Heart right ventricle (tissue), 16 donors: ENCODE results near the gene CCDC85B. TPM values are rescaled to one million over a fixed set of nuclear protein-coding genes. Genes with fewer than 3 reads are reported as not detected.
A peak's percentile ranks its signal among the peaks of the same experiment; 100 is the strongest.

ENCODE experiments used
- ATAC-seq, 8 donors: fragments of 200-7000 bp; cut with Tn5 transposase; one replicate each; pipeline ENCODE4 v1.9.1; 2020; ENCODE audit warnings: mild to moderate bottlenecking in 8 of 8, moderate library complexity in 8 of 8, moderate number of reproducible peaks in 1 of 8
- DNase-seq, 2 donors: peaks; one replicate each; pipeline ENCODE4 v3.0.0-alpha.2; 2020
- H3K27ac ChIP-seq, 10 donors: fragments of 200-600 bp; sonication (generic) in 2 of 10; one replicate each; pipeline versions ENCODE4 v1.5.0 to v1.8.0; 2020 to 2022; ENCODE audit warnings: mild to moderate bottlenecking in 3 of 10
- H3K27me3 ChIP-seq, 7 donors: fragments of 200-600 bp; one replicate each; pipeline ENCODE4 v1.8.0; 2021 to 2022; ENCODE audit warnings: mild to moderate bottlenecking in 2 of 7
- H3K36me3 ChIP-seq, 9 donors: fragments of 200-600 bp; sonication (generic) in 1 of 9; one replicate each; pipeline versions ENCODE4 v1.5.0 to v1.8.0; 2020 to 2022; ENCODE audit warnings: mild to moderate bottlenecking in 2 of 9
- H3K4me1 ChIP-seq, 9 donors: fragments of 200-600 bp; sonication (generic) in 1 of 9; one replicate each; pipeline versions ENCODE4 v1.5.0 to v1.8.0; 2020 to 2022; ENCODE audit warnings: mild to moderate bottlenecking in 4 of 9
- H3K4me3 ChIP-seq, 10 donors: fragments of 200-600 bp; sonication (generic) in 2 of 10; one replicate each; pipeline versions ENCODE4 v1.5.0 to v1.8.0; 2020 to 2022; ENCODE audit warnings: mild to moderate bottlenecking in 7 of 10, moderate library complexity in 2 of 10
- H3K9me3 ChIP-seq, 11 donors: fragments of 200-600 bp in 10 of 11; sonication (generic) in 2 of 11; one replicate each; pipeline versions ENCODE4 v1.5.0 to v1.8.0; 2013 to 2022; ENCODE audit warnings: mild to moderate bottlenecking in 2 of 11, control low read depth in 1 of 11, moderate library complexity in 1 of 11
- WGBS, 2 donors: extraction: QIAGEN DNeasy Blood & Tissue Kit; methylation state at CpG; one replicate each; pipeline ENCODE4 v1.1.7; 2013; ENCODE audit warnings: inconsistent platforms in 1 of 2; 5-methylcytosine and 5-hydroxymethylcytosine counted together
- intact Hi-C, 10 donors: fragments of 100-400 bp; cut with DNase I; formaldehyde crosslinking; loops; one replicate each; pipeline versions ENCODE4 v1.11.1 to v1.14.2; 2022
- polyA plus RNA-seq, 2 donors: library from polyadenylated mRNA; stranded (reverse); fragments of 200-250 nt; gene quantifications; one replicate each; pipeline ENCODE4 v1.2.3, GENCODE V29; 2013
- total RNA-seq, 10 donors: library from RNA; stranded (reverse); fragmentation: NEBNext Ultra II Directional in 3 of 10; extraction: Animal tissue kit (Norgen Biotek cat#: 25700) in 3 of 10; gene quantifications; one replicate each; pipeline versions ENCODE4 v1.2.1 to v1.2.4, GENCODE V29; 2021 to 2023
- TF ChIP-seq, protein P1 (sequence below), 9 donors: fragments of 200-600 bp; sonication (generic) in 2 of 9; IDR thresholded peaks; one replicate each; pipeline versions ENCODE4 v1.5.0 to v1.8.0; 2021 to 2022; ENCODE audit warnings: antibody characterized with exemption in 9 of 9, mild to moderate bottlenecking in 5 of 9, moderate library complexity in 1 of 9
- donor health status: Arrhythmogenic right ventricular cardiomyopathy.
- donor health status: ischemic (EF 13 %, LVEDD 7.1; RV severe dilation, severe dysfunction).
- donor health status: healthy with polysubstance abuse.
- donor health status: DM: no; HTN: yes; CAD: no.
- donor health status: DM: no; HTN: no; CAD: no.
- donor health status: ischemic (EF 25% LVEDD 6.9; RV normal size, moderate dysfunction).
- donor health status: ischemic (EF 25% LVEDD 5.7; RV mildly dilated, moderate dysfunction).
- donor health status: healthy.
- donor health status: DM: yes; HTN: yes; CAD: no.
- donor health status: Ischemic cardiomyopathy.
- donor health status: ischemic (EF 35%, LVEDD 5.7; RV mildly dilated, moderate dysfunction).
- donor health status: nonischemic (EF 11% LVEDD 7.7; RV severe dilation, severe dysfunction).
- donor health status: DM: yes; HTN: yes; CAD: no.
- donor health status: PGD.
- donor health status: ischemic (EF 29% LVEDD 5.4; RV normal size, mild dysfunction).
- donor health status: nonischemic (EF 23%, LVEDD 6.1; RV moderate dilation, normal function).

The CCDC85B gene
- total and polyA plus RNA-seq, 12 donors: 22.1 to 69.4 (median 35.4) TPM

DNA sequence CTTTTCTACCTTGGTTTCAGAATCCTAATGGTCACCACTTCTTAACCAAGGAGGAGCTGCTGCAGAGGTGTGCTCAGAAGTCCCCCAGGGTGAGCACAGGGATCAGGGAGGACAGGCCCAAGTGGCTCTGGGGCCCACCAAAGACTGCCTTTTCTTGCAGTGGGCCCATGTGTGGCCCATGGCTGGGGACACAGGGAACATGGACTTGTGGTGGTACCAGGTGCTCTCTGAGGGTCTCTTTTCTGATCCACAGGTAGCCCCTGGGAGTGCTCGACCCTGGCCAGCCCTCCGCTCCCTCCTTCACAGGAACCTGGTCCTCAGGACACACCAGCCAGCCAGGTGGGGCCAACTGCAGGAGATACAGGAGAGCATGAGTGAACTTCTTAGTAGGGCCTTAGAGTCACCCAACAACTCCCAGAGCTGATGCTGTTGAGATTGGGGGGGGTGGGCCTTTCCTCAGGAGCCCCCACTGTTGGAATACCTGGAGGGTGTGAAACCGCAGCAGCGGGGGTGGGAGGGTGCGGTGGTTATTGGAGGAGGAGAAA is 28.2 kb upstream of the CCDC85B start:
- Histone ChIP-seq H3K4me3 (no peak overlapping the region), H3K36me3 (peaks cover 0 to 60% (median 46%) of the 10 kb centered on the region in 9 donors), H3K27ac (peak overlapping the region in 3 of 10 donors; percentile 10 to 99 (median 98)), H3K4me1 (peaks cover 5 to 38% (median 32%) of the 10 kb centered on the region in 9 donors), H3K9me3 (no peaks in the 10 kb centered on the region), H3K27me3 (no peaks in the 10 kb centered on the region)
- 74 to 84% methylated on average over 5 of the region's 5 CpGs for WGBS, 2 donors
- intact Hi-C loops: no loop called here
- peak in 1 of 2 donors; percentile 5 for DNase-seq
- no peak for ATAC-seq
- TF ChIP-seq, protein P1, sequence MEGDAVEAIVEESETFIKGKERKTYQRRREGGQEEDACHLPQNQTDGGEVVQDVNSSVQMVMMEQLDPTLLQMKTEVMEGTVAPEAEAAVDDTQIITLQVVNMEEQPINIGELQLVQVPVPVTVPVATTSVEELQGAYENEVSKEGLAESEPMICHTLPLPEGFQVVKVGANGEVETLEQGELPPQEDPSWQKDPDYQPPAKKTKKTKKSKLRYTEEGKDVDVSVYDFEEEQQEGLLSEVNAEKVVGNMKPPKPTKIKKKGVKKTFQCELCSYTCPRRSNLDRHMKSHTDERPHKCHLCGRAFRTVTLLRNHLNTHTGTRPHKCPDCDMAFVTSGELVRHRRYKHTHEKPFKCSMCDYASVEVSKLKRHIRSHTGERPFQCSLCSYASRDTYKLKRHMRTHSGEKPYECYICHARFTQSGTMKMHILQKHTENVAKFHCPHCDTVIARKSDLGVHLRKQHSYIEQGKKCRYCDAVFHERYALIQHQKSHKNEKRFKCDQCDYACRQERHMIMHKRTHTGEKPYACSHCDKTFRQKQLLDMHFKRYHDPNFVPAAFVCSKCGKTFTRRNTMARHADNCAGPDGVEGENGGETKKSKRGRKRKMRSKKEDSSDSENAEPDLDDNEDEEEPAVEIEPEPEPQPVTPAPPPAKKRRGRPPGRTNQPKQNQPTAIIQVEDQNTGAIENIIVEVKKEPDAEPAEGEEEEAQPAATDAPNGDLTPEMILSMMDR (IDR thresholded peaks at IDR 0.05): no peak

DNA sequence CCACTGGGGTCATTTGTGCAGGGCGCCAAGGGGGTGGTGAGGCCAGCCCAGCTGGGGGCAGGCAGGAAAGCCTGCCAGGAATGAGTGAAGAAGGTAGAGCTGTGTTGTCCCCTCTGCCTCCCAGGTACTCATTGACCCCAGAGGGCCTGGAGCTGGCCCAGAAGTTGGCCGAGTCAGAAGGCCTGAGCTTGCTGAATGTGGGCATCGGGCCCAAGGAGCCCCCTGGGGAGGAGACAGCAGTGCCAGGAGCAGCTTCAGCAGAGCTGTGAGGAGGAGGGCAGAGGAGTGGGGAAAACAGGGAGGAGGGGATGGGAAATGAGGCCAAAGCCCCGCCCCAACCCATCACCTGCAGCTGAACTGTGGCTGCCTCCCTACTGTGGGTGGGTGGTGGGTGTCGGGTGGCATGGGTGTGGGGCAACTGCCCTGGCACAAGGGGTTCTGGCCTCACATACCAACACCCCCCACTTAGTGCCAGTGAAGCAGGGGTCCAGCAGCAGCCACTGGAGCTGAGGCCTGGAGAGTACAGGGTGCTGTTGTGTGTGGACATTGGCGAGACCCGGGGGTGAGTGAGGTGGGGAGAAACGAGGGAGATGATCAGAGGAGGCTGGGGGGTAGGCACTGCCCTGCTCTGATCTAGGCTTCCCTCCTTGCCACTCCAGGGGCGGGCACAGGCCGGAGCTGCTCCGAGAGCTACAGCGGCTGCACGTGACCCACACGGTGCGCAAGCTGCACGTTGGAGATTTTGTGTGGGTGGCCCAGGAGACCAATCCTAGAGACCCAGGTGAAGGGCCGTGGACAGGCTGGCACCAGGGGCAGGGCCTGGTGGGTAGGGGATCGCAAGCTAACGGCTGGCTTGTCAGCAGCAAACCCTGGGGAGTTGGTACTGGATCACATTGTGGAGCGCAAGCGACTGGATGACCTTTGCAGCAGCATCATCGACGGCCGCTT is 27.3 kb upstream of the CCDC85B start:
- peak in 1 of 2 donors; percentile 5 for DNase-seq
- TF ChIP-seq, protein P1 (IDR thresholded peaks at IDR 0.05): no peak
- H3K27ac ChIP-seq: peak overlapping the region in 1 of 10 donors; percentile 99
- H3K27me3 ChIP-seq: no peaks in the 10 kb centered on the region
- H3K4me1 ChIP-seq: peaks cover 5 to 39% (median 32%) of the 10 kb centered on the region in 9 donors
- intact Hi-C loops: no loop called here
- no peak for ATAC-seq
- 86 to 88% methylated on average over 24 of the region's 24 CpGs for WGBS, 2 donors
- no peak overlapping the region for H3K4me3 ChIP-seq
- no peaks in the 10 kb centered on the region for H3K9me3 ChIP-seq
- peaks cover 0 to 69% (median 55%) of the 10 kb centered on the region in 9 donors for H3K36me3 ChIP-seq

DNA sequence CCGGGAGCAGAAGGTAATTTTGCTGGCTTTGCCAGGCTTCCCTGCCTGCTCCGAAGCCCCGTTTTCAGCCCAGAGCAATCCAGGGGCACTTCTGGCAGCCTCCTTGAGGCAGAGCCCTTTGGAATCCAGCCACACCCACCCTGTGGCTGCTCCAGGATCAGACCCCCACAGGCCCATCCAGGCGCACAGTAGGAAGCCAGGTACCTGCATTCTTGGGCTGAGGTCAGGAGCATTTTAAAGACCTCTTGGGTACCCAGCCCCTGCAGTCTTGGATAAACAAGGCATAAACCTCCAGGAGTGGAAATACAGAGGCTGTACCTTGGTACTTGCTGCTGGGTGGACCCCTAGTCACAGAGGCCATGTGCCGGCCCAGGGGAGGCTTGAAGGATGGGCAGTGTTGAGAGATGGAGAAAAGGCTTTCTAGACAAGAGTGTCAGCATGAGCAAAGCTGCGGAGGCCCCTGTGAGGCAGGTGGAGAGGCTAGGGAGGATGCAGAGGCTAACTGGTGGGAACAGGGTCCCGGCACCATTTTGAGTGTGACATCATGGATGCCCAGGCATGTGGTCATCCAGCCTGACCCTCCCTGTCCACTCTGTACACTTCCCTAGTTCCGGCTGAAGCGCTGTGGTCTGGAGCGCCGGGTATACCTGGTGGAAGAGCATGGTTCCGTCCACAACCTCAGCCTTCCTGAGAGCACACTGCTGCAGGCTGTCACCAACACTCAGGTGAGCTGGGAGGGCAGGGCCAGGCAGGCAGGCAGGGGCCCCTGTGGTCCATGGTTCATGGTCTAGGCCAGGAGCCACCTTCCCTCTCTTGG is 26.4 kb upstream of the CCDC85B start:
- Histone ChIP-seq H3K4me3 (no peak overlapping the region), H3K27ac (no peak overlapping the region), H3K9me3 (no peaks in the 10 kb centered on the region), H3K27me3 (no peaks in the 10 kb centered on the region), H3K36me3 (peaks cover 0 to 78% (median 59%) of the 10 kb centered on the region in 9 donors), H3K4me1 (peaks cover 2 to 30% (median 26%) of the 10 kb centered on the region in 9 donors)
- no peak for ATAC-seq
- TF ChIP-seq, protein P1 (IDR thresholded peaks at IDR 0.05): no peak
- WGBS, 2 donors: 79 to 84% methylated on average over 12 of the region's 12 CpGs
- intact Hi-C loops: no loop called here
- DNase-seq: peak in 1 of 2 donors; percentile 3
